HG02885 (cell line): Measurements from ENCODE around the gene CACFD1.

Source experiments
- ATAC-seq: cut with Tn5 transposase; IDR thresholded peaks from one replicate; pipeline ENCODE4 v1.9.1; 2021; ENCODE audit warnings: mild to moderate bottlenecking; ENCODE audit not compliant: unreplicated experiment, poor library complexity

The CACFD1 gene

DNA sequence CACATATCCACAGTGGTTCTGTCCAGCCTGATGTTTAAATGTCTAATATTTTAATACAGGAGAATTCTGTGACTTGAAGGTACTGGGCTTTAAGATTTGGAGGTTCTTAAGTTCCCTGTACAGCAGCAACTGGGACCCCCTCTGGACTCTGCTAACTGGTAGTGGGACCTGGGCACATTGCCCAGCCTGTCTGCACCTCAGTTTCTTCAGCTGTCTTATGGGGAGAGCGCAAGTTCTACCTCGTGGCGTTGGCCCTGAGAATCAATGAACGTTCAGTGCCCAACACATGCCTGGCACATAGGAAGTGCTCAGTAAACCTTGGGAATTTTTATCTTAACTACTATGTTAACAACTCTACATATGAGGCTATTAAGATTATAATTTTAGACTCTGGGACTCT lies 17.7 kb downstream of the CACFD1 start:
- no peak for ATAC-seq

DNA sequence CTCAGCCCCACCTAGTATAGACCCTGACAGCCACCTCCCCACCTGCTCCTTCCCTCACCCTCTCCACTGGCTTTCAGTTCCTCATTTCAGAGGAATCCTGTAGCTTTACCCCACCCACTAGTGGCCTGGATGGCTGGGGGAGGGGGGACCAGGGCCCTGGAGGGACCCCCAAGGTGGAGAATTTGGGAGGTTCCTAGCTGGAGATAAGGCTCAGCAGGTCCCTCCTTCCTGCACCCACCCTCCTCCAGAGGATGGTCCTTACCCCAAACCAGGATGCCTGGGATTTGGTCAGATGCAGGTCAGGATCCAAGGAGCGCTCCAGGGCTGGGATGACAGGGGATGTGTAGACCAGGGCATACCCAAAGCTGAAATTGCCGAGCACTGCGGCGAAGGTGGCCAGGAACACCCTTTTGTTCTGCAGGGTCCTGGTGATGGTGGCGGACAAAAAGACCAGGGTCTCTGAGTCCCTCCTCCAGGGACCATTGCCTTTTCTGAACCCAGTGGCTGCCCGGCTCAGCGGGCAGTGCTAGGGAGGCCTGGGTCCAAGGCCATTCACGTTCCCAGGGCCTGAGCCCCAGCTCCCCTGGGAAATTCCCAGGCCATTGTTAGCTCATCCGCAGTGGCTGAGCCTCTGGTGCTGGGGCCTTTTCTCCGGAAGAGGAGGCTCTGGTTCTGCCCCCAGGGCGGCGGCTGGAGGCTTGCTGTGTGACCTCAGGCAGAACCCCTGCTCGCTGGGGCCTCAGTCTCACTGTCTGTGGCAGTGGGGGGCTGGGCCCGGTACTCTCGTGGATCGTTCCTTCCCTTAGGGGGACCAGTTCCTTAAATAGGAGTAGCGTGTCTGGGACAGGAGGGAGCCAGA lies 18.4 kb downstream of the CACFD1 start:
- peak; percentile 31 for ATAC-seq

DNA sequence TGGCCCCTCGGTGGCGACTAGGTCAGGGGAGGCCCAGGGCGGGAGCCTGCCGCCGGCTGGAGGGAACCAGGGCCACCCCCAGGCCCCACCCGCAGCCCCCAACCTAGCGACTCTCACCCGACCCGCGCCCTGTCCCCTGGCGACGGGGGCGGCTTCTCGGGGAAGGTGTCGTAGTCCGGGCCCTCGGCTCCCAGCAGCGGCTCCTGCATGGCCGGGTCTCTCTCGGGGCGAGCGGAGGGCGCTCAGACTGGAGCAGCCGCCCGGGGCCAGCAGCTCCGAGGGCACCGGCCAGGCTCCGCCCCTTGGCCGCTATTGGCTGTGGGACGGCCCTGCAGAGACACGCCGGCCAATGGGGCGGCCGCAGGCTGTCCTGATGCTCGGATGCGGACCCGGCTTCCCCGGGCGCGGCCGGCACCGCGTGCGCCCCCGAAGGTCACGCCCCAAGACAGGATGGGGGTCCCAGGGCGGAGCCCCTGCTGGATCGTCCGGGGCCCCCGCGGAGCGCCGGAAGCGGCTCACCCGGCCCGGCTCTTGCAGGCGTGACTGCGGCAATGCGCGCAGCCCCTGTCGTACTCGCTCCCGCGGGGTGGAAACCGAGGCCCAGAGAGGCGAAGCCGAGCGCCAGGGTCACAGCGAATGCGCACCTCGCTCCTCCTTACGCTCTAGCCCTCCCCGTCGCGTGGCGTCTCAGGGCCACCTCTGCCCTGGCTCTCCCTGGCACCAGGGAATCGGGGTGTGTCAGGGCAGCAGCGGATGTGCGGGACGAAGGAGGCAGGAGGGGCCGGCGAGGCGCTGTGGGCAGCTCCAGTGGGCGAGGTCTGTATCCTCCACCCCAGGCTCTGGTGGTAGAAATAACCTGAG lies 19.3 kb downstream of the CACFD1 start, which contains the start of gene SLC2A6:
TSS of gene SLC2A6 (minus strand) at position 249 of the 861 bp plus-strand sequence. CDS start at position 209, 40 bp downstream.
- ATAC-seq, result peak; percentile 97

DNA sequence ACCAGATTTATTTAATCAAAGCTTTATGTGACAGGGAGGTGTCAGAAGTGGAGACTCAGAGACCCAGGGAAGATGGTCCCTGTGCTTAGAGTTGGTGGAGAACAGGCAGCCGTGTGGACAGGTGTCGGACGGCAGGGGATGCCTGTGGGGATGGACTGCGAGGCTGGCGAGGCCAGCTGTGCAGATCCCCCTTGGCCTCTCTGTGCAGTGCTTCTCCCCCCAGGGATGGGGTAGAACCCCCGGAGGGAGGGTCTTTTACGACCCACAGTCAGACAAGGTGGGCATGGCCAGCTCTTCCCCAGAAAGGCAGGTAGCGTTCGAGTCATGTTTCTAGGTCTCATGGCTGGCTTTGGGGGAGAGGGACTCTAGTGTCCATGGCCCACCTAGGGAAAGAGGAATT lies 23.8 kb downstream of the CACFD1 start:
- ATAC-seq, result no peak

DNA sequence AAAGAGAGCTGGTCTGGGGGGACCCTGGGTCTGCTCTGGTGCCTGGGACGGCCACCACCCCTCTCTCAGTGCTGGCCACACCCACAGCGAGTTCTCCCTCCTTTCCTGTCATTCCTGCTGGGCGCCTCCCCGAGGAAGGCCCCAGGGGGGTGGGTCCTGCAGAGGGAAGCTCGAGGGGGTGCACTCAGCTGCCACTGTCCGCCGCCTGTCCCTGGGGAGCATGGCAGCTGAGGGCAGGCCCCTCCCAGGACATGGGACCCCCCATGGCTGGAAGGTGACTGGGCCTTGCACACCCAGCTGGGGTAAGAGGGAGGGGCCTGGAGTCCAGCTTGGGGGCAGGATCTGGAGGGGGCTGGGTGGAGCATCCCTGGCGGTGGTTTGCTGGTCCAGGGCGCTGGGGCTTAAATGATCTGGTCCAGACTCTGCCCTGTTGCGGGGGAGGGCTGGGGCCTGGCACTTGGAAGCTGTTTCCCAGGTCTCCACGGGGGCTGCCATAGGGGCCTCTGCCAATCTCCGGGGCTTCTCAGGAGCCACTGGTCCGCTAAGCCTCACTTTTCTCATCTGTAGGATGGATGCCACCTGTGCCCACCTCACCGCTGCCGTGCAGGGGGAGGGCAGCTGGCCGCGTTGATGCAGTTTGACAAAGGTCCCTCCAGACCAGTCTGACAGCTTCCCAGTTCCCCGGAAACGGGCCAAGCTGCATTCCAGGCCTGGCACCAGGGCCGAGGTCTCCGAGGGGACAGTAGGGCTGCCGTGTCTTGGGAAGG lies 25.1 kb downstream of the CACFD1 start:
- ATAC-seq, result no peak

DNA sequence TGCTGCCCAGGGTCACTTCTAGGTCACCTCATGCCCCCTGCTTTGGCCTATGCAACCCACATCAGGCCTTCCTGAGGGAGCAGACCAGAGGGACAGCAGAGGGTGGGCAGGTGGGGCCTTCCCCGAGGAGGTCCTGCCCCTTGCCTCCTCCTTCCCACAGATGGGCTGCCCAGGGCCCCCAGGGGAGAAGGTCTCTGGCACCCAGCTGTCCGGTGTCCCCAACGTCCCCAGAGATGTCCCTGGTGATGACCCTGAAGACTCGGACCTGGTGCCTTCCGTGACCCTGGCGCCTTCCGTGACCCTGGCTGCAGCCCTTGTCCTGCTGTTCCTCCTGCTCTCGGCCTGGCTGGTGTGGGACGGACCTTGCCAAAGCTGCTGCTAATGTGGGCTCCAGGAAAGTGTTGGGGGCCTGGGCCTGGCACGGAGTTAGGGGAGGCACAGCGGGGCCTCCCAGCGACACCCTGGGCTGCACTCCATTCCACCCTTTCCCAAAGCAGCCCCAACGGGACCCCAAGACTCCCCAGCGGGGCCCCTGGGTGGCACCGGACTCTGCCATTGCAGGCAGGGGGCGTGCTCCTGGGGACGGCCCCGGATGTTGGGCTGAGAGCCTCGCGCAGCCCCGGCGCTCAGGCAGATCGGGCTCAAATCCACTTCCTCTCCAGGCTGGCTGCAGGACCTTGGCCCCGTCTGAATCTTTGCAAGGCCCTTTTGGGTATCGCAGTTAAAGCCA lies 25.9 kb downstream of the CACFD1 start:
- ATAC-seq, result no peak

DNA sequence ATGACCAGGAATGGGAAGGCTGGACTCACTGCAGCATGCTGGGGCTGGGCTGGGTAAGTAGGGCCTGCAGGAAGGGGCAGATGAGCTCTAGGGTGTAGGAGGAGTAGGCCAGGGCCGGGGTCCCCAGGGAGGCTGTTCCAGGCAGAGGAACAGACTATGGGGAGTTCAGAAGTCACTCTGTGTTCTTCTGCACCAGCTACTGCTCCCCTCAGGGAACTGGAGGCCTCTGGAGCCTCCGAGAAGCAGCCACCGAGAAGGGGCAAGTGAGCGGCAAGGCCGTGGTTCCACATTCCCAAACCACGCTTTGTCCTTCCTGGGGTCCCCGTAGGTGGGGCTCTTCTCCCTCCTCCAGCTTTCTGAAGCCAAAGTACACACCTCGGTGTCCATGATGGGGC lies 27.6 kb downstream of the CACFD1 start:
- no peak for ATAC-seq

DNA sequence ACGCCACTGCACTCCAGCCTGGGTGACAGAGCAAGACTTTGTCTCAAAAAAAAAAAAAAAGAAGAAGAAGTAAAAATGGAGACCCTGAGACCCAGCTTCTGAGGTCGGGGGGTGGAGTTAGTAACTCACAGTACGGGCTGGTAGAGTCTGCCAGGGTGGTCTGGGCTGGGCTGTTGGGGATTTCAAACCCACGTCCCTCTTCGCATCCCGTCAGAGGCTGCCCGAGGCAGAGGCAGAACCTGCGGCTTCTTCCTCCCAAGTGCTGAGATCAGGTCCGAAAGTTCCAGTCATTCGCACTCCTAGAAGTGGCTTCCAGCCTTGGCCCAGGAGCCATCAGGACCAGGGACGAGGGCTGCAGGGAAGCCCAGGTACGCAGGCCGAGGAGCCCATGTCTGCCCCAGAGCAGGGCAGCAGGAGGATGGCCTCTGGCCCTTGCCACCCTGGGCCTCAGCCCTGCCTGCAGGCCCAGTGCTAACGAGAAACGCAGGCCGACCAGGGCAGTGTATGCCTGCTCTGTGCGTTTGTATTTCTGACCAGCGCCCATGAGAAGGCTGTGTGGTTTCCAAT lies 29.0 kb downstream of the CACFD1 start:
- ATAC-seq, result no peak

DNA sequence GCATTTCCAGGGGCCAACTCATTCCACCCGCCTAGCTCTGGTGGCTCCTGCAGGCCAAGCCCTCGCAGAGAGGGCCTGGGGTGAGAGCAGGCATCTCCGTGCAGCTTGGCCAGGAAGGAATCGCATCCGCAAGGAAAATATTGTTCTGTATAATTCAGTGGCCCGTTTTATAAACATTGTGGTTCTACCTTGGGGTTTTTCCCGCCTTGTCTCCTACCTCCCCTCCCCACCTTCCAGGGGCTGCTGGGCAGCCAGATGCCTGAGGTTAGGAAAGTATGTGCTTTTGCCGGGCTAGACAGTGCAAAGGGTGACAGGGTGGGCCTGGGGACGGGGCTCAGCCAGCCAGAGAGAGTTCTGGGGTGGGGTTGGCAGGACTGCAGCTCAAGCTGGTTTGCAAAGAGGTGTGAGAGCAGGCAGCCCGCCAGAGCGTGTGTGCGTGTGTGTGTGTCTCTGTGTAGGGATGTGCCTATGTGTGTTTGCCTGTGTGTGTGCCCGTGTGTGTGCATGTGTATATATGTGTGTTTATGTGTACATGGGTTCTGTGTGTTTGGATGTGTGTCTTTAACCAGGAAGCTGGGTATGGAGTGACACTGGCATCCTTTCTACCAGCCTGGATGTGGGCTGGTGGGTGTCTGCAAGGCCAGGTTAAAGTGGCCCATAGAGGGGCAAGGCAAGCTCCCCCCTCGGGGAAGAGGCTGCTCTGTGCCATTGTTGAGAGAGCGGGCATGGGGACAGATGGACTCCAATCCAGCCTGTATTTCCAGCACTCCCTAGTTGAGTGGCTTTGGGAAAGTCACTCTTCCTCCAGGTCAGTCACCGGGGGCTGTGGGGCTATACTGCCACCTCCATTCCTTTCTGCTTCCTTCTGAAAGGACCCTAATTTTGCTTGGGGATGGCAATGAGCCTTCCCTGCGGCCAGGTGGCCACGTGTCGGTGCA lies 29.7 kb downstream of the CACFD1 start:
- ATAC-seq, result no peak

DNA sequence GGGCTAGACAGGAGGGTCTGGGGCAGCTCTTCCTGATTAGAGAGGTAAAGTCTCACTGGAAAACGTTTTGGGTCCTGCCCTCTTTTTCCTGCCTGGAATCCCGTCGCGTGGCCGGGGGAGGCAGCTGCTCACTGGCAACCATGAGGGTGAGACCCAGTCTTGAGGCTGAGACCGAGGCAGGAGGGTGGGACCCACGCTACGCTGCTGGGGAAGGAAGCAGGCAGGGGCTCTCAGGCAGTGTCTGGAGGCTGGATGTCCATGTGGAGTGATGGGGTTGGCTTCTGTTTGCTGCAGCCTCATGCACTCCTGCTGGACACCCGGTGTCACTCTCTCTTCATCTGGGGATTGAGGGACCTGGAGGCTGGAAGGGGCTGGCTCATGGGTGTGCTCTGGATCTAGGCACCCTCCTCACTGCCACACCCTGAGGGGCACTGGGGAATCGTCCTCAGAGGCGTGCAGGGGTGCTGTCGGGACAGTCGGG lies 30.5 kb downstream of the CACFD1 start:
- no peak for ATAC-seq

DNA sequence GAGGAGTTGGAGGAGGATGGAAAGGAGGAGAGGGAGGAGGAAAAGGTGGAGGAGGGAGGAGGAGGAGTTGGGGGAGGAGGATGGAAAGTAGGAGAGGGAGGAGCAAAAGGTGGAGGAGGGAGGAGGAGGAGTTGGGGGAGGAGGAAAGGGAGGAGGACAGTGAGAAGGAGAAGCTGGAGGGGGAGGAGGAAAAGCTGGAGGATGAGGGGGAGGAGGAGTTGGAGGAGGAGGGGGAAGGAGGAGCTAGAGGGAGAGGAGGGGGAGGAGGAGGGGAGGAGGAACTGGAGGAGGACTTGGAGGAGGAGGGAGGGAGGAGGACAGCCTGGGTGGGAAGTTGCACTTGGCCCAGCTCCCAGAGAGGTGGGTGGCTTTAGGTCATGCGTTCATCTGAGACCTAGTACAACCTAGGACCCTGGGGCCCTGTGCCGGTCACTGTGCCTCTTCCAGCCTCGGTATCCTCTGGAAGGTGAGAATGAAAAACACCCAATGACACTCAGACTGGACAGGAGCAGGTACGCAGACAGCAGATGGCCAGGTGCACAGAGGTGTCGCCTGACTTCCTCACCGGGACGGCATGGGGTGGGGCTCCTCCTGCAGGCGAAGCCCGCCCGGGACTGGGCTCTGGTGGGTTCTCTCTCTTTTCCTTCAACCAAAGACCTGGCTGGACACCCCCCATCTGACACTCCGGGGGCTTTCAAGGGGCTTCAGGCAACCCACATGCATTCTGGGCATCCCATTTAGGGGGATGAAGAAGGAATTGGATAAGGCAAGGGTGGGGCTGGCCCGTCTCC lies 31.3 kb downstream of the CACFD1 start:
- no peak for ATAC-seq

DNA sequence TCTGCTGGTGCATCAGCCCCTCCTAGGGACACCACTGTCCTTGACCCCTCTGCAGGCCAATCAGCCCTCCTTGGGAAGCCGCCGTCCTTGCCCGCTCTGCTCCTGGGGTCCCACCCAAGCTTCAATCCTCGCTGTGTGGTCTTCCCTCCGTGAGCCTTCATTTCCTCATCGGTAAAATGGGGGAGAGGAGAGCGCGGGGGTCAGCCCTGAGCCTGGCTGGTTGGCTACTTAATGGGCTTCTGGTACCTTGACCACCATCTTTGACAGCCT lies 31.8 kb downstream of the CACFD1 start:
- ATAC-seq, result no peak

DNA sequence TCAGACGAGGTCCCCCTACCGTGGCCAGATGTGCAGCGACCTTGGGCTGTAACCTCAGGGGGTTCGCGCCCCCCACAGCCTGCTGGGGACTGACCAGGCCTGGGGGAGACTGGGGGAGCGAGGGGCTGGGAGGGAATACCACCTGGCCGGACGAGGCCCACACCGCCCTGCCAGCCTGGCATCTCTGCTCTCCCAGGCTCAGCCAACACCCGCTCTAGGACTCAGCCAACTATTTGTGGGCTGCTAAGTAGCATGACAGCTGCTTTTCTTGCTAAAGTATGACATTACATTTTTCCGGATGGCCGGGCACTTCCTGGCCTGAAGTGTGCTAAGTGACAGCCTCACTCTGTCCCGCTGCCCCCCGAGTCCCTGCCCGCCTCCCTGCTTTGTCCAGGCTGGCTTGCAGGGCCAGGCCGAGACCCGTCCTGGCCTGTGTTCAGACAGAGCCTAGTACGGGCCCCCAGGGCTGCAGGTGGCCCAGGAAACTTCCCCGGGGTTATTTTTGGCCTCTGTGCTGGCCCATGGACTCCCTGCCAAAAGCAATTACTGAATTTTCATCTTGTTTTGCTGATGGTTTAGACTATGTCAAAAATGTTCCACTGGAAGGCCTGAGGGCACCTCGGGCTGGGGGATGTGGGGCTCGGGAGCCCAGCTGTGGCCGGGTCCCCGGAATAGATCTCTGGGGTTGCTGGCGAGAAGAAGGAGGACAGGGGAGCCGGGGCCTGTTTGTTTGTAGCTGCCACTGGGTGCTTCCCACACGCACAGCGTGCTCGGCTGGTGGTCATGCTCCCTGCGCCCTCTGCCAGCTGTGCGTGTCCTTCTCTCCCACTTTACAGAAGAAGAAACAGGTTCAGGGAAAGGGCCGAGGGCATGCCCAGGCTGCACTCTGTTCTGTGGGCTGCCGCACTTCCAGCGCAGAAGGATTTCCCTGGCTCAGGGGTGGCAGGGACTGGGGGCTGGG lies 32.6 kb downstream of the CACFD1 start:
- no peak for ATAC-seq

DNA sequence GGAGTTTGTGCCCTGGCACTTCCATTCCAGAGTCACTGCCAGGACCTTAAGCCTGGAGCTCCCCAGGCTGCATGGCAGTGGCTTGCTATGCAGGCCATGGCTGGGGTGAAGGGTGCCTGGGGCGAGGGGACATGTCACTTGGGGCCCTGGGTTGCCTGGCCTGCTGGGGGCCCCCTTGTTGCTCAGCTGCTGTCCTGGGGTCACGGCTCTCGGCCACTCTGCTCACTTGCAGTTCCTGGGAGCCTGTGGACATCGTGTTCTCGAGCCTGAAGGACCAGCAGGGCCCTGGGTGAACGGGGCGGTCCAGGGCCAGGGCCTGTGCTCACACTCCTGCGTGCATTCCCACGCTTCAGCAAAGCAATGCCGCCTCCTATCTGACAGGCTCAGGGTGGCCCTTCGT lies 33.6 kb downstream of the CACFD1 start:
- ATAC-seq, result no peak

DNA sequence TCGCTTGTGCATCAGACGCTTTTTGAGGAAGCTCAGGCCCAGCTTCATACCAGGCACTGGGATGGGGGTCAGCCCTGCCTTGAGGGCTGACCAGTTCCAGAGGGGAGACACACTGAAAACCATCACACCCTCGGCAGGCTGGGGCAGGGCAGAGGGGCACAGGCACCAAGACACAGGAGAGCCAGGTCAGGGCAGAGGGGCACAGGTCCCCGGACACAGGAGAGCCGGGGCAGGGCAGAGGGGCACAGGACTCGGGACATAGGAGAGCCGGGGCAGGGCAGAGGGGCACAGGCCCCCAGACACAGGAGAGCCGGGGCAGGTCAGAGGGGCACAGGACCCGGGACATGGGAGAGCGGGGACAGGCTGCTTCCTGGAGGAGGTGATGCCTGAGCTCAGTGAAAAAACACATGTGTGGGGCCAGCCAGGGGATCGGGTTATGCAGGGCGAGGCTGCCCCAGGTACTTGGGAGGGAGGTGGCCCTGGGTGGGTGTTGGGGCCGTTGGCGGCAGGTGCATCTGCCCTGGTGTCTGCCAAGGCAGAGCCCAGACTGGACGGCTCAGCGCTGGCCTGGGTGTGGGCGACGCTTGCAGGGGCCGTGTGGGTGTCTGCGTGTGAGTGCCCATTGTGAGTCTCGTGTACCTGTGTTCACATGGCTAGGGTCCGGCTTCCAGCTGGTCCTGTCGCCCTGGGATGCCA lies 34.2 kb downstream of the CACFD1 start:
- no peak for ATAC-seq

DNA sequence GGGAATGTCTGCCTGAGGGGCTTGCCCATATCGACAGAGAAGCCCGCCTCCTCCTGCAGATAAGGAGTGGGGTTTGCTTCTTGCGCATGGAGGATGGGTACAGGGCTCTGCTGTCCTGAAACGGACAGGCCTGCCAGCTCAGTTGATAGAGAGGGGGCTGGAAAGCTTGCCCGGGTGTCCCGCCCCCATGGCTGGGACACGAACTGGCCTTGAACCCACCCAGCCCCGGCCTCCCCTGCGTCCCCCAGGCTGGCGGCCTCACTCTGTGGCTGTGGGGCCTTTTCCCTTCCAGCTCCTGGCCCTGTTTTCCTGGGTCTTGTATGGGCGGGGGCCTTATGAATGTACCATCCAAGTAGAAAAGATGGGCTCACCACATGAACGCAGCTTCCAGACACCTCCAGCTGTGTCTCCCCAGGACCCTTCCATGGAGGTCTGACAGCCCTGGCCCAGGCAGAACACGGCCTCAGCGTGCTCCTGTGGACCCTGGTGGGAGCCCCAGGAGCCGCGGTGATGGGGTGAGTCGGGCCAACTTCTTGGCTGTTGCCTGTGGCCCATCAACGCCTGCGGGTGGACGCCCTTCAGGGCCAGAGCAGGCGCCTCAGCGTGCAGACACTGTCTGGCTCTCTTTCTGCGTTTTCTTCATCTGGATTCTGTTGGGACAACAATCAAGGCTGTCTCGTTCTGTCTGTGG lies 35.0 kb downstream of the CACFD1 start:
- ATAC-seq, result no peak
